Caco-2 (cell line): ENCODE results near the gene ZXDC. TPM values are rescaled to one million over a fixed set of nuclear protein-coding genes. Genes with fewer than 3 reads are reported as not detected.

Experiments
- BruUV-seq: library from RNA; stranded (reverse); fragments of 400-500 nt; replicated peaks from 2 replicates; lab custom pipeline; 2021; lab: Mats Ljungman, UMichigan
- CTCF ChIA-PET: fragments of 300-600 bp; sonication (Branson Sonifier 250); formaldehyde crosslinking; loops from one replicate; lab custom pipeline; 2022; ENCODE audit warnings: antibody characterized with exemption; lab: Charles Lee
- POLR2A ChIA-PET: fragments of 300-600 bp; sonication (Branson Sonifier 250); formaldehyde crosslinking; loops from one replicate; lab custom pipeline; 2022; ENCODE audit warnings: antibody characterized with exemption; lab: Charles Lee
- DNase-seq, 2 experiments: peaks; one replicate each; pipeline versions ENCODE4 v3.0.0 to v3.0.0-alpha.2; 2020 to 2022
- H3K27me3 ChIP-seq: replicated peaks from 2 replicates; pipeline ENCODE4 v1.6.0; 2011; ENCODE audit warnings: low read length; ENCODE audit not compliant: control insufficient read depth, insufficient read depth
- H3K36me3 ChIP-seq: 2 replicates; pipeline ENCODE4 v1.5.1; 2011; ENCODE audit warnings: low read length; ENCODE audit not compliant: control insufficient read depth, insufficient read depth
- H3K4me1 ChIP-seq: fragments of 250-450 bp; sonication (Bioruptor Pico); 2 replicates; pipeline ENCODE4 v1.5.1; 2020; ENCODE audit warnings: mild to moderate bottlenecking
- H3K4me3 ChIP-seq: 2 replicates; pipeline ENCODE4 v1.5.1; 2011; ENCODE audit warnings: low read depth, mild to moderate bottlenecking, control low read depth, low read length
- H3K9me3 ChIP-seq: fragments of 250-450 bp; sonication (Bioruptor Pico); 2 replicates; pipeline ENCODE4 v1.5.1; 2020; ENCODE audit warnings: mild to moderate bottlenecking, moderate library complexity
- H3K27ac Mint-ChIP-seq: one replicate; pipeline ENCODE4 v1.8.0; 2022; ENCODE audit warnings: mixed read lengths; ENCODE audit not compliant: unreplicated experiment
- H3K27me3 Mint-ChIP-seq: one replicate; pipeline ENCODE4 v1.8.0; 2022; ENCODE audit warnings: mixed read lengths; ENCODE audit not compliant: insufficient read depth, unreplicated experiment
- H3K36me3 Mint-ChIP-seq: one replicate; pipeline ENCODE4 v1.8.0; 2022; ENCODE audit warnings: mild to moderate bottlenecking, mixed read lengths; ENCODE audit not compliant: insufficient read depth, unreplicated experiment
- H3K4me1 Mint-ChIP-seq: one replicate; pipeline ENCODE4 v1.8.0; 2022; ENCODE audit warnings: low read depth, mixed read lengths; ENCODE audit not compliant: unreplicated experiment
- H3K4me3 Mint-ChIP-seq: one replicate; pipeline ENCODE4 v1.8.0; 2022; ENCODE audit warnings: mild to moderate bottlenecking, moderate library complexity, mixed read lengths; ENCODE audit not compliant: unreplicated experiment
- H3K9me3 Mint-ChIP-seq: one replicate; pipeline ENCODE4 v1.8.0; 2022; ENCODE audit warnings: mixed read lengths; ENCODE audit not compliant: unreplicated experiment
- intact Hi-C: fragments of 100-400 bp; cut with micrococcal nuclease; formaldehyde crosslinking; loops from one replicate; pipeline ENCODE4 v1.10.0; 2022; ENCODE audit not compliant: unreplicated experiment
- total RNA-seq: library from RNA; stranded (reverse); gene quantifications from 2 replicates; pipeline ENCODE4 v1.2.3, GENCODE V29; 2022
- TF ChIP-seq, protein P1 (sequence below), 2 experiments: fragments of 200-600 bp in 1 of 2; IDR thresholded peaks; 1 replicate in 1 of 2; 2 replicates in 1 of 2; pipeline versions ENCODE4 v1.5.1 to v1.8.0; 2011 to 2022; ENCODE audit warnings: antibody characterized with exemption in 1 of 2, control low read depth in 1 of 2, inconsistent platforms in 1 of 2, low read depth in 1 of 2, low read length in 1 of 2, mild to moderate bottlenecking in 1 of 2, moderate library complexity in 1 of 2; ENCODE audit not compliant: insufficient read depth in 1 of 2, severe bottlenecking in 1 of 2, unreplicated experiment in 1 of 2

The ZXDC gene
- total RNA-seq, 1 experiment from 2014 or later: 28.7 TPM

DNA sequence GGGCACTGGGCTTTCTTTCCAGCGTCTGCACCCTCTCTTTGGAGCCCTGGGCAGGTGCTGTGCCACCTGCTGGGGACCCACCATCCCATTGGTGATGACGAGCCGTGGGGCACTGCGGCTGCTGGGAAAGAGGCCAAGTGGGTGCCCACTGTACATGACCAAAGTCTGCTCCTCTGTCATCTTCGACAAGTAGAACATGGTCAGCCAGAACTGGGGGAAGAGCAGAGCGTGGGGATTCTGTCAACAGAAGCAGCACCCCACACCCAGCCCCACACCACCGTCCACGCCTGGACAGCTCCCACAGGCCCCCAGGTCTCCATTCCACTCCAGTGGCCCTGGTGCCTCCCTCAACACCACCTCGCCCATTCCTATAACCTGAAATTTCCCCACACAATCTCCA is 32.2 kb upstream of the ZXDC start:
- Mint-ChIP-seq H3K4me3 (no peak overlapping the region), H3K27me3 (peaks cover 5% of the 10 kb centered on the region), H3K4me1 (no peaks in the 10 kb centered on the region), H3K27ac (no peak overlapping the region), H3K9me3 (no peaks in the 10 kb centered on the region), H3K36me3 (no peaks in the 10 kb centered on the region)
- TF ChIP-seq, protein P1, sequence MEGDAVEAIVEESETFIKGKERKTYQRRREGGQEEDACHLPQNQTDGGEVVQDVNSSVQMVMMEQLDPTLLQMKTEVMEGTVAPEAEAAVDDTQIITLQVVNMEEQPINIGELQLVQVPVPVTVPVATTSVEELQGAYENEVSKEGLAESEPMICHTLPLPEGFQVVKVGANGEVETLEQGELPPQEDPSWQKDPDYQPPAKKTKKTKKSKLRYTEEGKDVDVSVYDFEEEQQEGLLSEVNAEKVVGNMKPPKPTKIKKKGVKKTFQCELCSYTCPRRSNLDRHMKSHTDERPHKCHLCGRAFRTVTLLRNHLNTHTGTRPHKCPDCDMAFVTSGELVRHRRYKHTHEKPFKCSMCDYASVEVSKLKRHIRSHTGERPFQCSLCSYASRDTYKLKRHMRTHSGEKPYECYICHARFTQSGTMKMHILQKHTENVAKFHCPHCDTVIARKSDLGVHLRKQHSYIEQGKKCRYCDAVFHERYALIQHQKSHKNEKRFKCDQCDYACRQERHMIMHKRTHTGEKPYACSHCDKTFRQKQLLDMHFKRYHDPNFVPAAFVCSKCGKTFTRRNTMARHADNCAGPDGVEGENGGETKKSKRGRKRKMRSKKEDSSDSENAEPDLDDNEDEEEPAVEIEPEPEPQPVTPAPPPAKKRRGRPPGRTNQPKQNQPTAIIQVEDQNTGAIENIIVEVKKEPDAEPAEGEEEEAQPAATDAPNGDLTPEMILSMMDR (IDR thresholded peaks at IDR 0.05; ENCODE audit: insufficient read depth in 1 of 2, low read depth in 1 of 2, low read length in 1 of 2, severe bottlenecking in 1 of 2, unreplicated experiment in 1 of 2): no peak
- no peak for DNase-seq
- ChIA-PET CTCF (interaction anchor here (1.2 kb wide), 1 partner anchor 11 kb away, joined by 3 read pairs; no protein-coding TSS in a partner anchor), POLR2A (no interaction called here)
- Histone ChIP-seq H3K9me3 (no peaks in the 10 kb centered on the region), H3K27me3 (no peaks in the 10 kb centered on the region), H3K36me3 (no peaks in the 10 kb centered on the region), H3K4me1 (peaks cover 7% of the 10 kb centered on the region; the same call in 1 of the 2 replicates), H3K4me3 (no peak overlapping the region)
- BruUV-seq: no TSS peak
- intact Hi-C loops: no loop called here

DNA sequence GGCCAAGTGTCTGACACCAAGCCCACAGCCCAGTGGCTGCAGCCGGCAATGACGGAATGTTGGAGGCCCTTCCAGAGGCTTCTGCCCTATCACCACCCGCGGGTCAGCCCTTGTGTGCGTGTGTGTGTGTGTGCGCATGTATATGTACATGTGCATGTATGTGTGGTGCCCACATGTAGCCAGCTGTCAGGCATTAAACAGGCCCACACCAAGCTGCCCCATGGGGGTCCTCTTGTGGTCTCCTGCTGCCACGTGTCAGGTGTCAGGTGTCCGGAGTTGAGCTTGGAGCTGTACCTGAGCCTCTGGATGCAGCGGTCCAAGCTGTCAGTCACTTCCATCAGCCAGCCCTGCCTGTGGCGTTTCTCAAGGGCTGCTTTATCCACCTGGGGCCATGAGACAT is 28.0 kb upstream of the ZXDC start:
- ChIA-PET CTCF (no interaction called here), POLR2A (no interaction called here)
- TF ChIP-seq, protein P1 (IDR thresholded peaks at IDR 0.05; ENCODE audit: insufficient read depth in 1 of 2, low read depth in 1 of 2, low read length in 1 of 2, severe bottlenecking in 1 of 2, unreplicated experiment in 1 of 2): no peak
- intact Hi-C loops: no loop called here
- no peaks in the 10 kb centered on the region for H3K36me3 Mint-ChIP-seq
- H3K4me1 ChIP-seq: peaks cover 5% of the 10 kb centered on the region; the same call in 1 of the 2 replicates
- no peak for DNase-seq
- H3K9me3 ChIP-seq: no peaks in the 10 kb centered on the region
- no peaks in the 10 kb centered on the region for H3K9me3 Mint-ChIP-seq
- no peaks in the 10 kb centered on the region for H3K4me1 Mint-ChIP-seq
- no peak overlapping the region for H3K4me3 Mint-ChIP-seq
- no TSS peak for BruUV-seq
- H3K27ac Mint-ChIP-seq: no peak overlapping the region
- no peaks in the 10 kb centered on the region for H3K27me3 ChIP-seq
- no peak overlapping the region for H3K4me3 ChIP-seq
- H3K36me3 ChIP-seq: no peaks in the 10 kb centered on the region
- peaks cover 5% of the 10 kb centered on the region for H3K27me3 Mint-ChIP-seq

DNA sequence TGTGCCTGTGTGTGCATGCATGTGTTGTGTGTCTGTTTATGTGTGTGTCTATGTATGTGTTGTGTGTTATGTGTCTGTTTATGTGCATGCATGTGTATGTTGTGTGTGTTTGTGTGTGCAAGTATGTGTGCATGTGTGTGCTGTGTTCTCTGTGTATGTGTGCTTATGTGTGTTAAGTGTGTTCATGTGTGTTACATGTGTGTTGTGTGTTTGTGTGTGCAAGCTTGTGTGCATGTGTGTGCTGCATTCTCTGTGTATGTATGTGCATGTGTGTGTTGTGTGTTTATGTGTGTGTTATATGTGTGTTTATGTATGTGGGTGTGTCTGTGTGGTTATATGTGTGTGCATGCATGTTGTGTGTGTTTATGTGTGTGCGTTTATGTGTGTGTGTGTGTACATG is 27.0 kb upstream of the ZXDC start:
- Mint-ChIP-seq H3K27ac (no peak overlapping the region), H3K36me3 (no peaks in the 10 kb centered on the region), H3K27me3 (peaks cover 5% of the 10 kb centered on the region), H3K4me3 (no peak overlapping the region), H3K4me1 (no peaks in the 10 kb centered on the region), H3K9me3 (no peaks in the 10 kb centered on the region)
- no peaks in the 10 kb centered on the region for H3K36me3 ChIP-seq
- CTCF ChIA-PET: no interaction called here
- TF ChIP-seq, protein P1 (IDR thresholded peaks at IDR 0.05; ENCODE audit: insufficient read depth in 1 of 2, low read depth in 1 of 2, low read length in 1 of 2, severe bottlenecking in 1 of 2, unreplicated experiment in 1 of 2): no peak
- DNase-seq: no peak
- no peaks in the 10 kb centered on the region for H3K9me3 ChIP-seq
- no peak overlapping the region for H3K4me3 ChIP-seq
- POLR2A ChIA-PET: no interaction called here
- intact Hi-C loops: no loop called here
- BruUV-seq: no TSS peak
- H3K4me1 ChIP-seq: no peaks in the 10 kb centered on the region
- H3K27me3 ChIP-seq: no peaks in the 10 kb centered on the region
